Effector memory CD8-positive, alpha-beta T cell (primary cell): ENCODE data around the gene ARL3.
"Not testable (repeated sequence)": the region's sequence is repeated elsewhere in the genome, so short reads cannot be mapped to it uniquely, and the experiment has no call there.

Experiments
- ATAC-seq: fragments of 150-1000 bp; cut with Tn5 transposase; replicated peaks from 2 replicates; pipeline ENCODE4 v1.10.0; 2021; ENCODE audit warnings: mild to moderate bottlenecking, moderate library complexity
- DNase-seq, 3 experiments: peaks; one replicate each; pipeline ENCODE4 v3.0.0; 2021
- H3K27ac Mint-ChIP-seq, 2 donors: one replicate each; pipeline ENCODE4 v1.8.0; 2022; ENCODE audit warnings: mild to moderate bottlenecking in 2 of 2, mixed read lengths in 2 of 2, moderate library complexity in 2 of 2
- H3K27me3 Mint-ChIP-seq, 2 donors: one replicate each; pipeline ENCODE4 v1.8.0; 2022; ENCODE audit warnings: mixed read lengths in 2 of 2
- H3K36me3 Mint-ChIP-seq: one replicate; pipeline ENCODE4 v1.8.0; 2022; ENCODE audit warnings: mild to moderate bottlenecking, moderate library complexity, mixed read lengths; ENCODE audit not compliant: insufficient read depth
- H3K4me1 Mint-ChIP-seq, 2 donors: one replicate each; pipeline ENCODE4 v1.8.0; 2022; ENCODE audit warnings: low read depth in 2 of 2, mixed read lengths in 2 of 2
- H3K4me3 Mint-ChIP-seq, 2 donors: one replicate each; pipeline ENCODE4 v1.8.0; 2022; ENCODE audit warnings: mild to moderate bottlenecking in 2 of 2, mixed read lengths in 2 of 2, moderate library complexity in 2 of 2
- H3K9me3 Mint-ChIP-seq, 2 donors: one replicate each; pipeline ENCODE4 v1.8.0; 2022; ENCODE audit warnings: mixed read lengths in 2 of 2

Gene ARL3

DNA sequence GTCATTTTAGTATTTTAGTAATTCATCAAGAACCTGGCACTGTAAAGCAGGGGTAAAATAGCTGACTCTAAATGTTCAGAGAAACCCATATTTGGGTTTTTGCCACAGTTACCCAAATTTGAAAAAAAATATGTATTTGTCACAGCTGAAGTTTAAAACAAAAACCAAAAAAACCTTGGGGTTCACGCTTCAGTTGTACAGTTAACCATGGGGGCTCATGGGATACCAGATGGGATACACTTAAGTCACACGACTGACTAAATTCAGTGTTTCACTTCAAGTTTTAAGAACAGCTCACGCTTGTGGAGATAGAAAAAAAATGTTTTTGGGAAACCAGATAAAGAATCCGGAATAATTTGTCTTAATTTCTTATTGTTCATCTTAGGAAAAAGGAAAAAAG, 2.1 kb downstream of the ARL3 start:
- H3K27ac Mint-ChIP-seq, result peak overlapping the region; percentile 52 to 95
- peaks cover 19% of the 10 kb centered on the region for H3K36me3 Mint-ChIP-seq
- peak overlapping the region; percentile 87 to 92 for H3K4me3 Mint-ChIP-seq
- ATAC-seq (no peak), DNase-seq (no peak)
- H3K27me3 Mint-ChIP-seq, result no peaks in the 10 kb centered on the region
- peaks cover 28 to 29% of the 10 kb centered on the region in 2 donors for H3K4me1 Mint-ChIP-seq
- H3K9me3 Mint-ChIP-seq, result no peaks in the 10 kb centered on the region

- H3K36me3 Mint-ChIP-seq, result peaks cover 19% of the 10 kb centered on the region
- H3K27me3 Mint-ChIP-seq, result no peaks in the 10 kb centered on the region
- H3K4me3 Mint-ChIP-seq, result peak overlapping the region; percentile 6 to 92
- H3K27ac Mint-ChIP-seq, result peak overlapping the region; percentile 21 to 52
- ATAC-seq (no peak), DNase-seq (no peak)
- no peaks in the 10 kb centered on the region for H3K9me3 Mint-ChIP-seq
- peaks cover 22 to 27% of the 10 kb centered on the region in 2 donors for H3K4me1 Mint-ChIP-seq
Measured at GRCh38 chr10:102710609-102711008, 3.6 kb downstream of the ARL3 start.

DNA sequence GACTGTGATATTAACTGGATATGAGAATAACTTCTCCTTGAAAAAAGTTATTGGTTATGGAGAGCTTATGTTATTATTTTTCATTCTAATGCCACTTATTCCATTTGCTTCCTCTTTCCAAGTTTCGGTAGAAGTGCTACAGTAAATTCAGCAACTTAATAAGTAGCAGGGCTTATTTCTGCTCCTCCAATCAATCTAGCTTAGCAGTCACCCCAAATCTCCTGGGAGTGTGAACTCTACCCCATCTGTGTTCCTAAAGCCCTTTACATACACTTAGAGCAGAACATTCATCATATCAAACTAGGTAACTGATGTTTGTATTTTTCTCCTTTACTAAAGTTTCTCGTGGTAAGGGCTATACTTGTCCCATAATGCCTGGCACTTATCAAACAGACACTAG, 8.7 kb downstream of the ARL3 start:
- Mint-ChIP-seq H3K36me3 (peaks cover 9% of the 10 kb centered on the region), H3K4me3 (peak overlapping the region in 1 of 2 donors; percentile 52), H3K4me1 (peaks cover 8 to 12% of the 10 kb centered on the region in 2 donors), H3K27me3 (no peaks in the 10 kb centered on the region), H3K27ac (no peak overlapping the region), H3K9me3 (no peaks in the 10 kb centered on the region)
- no peak for DNase-seq
- ATAC-seq, result no peak

GRCh38 chr10:102704915-102705314, 9.3 kb downstream of the ARL3 start:
- Mint-ChIP-seq H3K36me3 (peaks cover 12% of the 10 kb centered on the region), H3K9me3 (no peaks in the 10 kb centered on the region), H3K4me3 (no peak overlapping the region), H3K27ac (no peak overlapping the region), H3K27me3 (no peaks in the 10 kb centered on the region), H3K4me1 (peaks cover 8% of the 10 kb centered on the region in 2 donors)
- ATAC-seq (no peak), DNase-seq (no peak)

DNA sequence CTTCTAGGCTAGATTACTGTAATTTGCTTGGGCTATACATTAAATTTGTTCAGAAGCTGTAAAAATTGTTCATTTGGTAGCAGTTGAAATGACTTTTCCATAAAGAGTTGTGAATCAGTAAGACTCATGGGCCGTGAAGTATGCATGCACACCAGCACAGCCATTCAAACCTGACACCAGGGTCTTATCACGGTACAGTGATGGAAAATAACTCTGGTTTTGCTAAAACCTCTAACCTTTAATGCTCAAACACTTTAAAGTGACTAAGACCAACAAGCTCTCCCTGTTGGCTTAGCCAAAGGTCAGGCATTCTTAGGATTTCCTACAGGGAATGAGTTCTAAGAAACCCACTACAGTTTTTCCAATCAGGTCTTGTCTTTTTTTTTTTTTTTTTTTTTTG, 11.5 kb downstream of the ARL3 start:
- no peak overlapping the region for H3K27ac Mint-ChIP-seq
- DNase-seq (no peak), ATAC-seq (no peak)
- peaks cover 18% of the 10 kb centered on the region for H3K36me3 Mint-ChIP-seq
- no peak overlapping the region for H3K4me3 Mint-ChIP-seq
- H3K27me3 Mint-ChIP-seq, result no peaks in the 10 kb centered on the region
- peaks cover 8% of the 10 kb centered on the region in 2 donors for H3K4me1 Mint-ChIP-seq
- no peaks in the 10 kb centered on the region for H3K9me3 Mint-ChIP-seq

GRCh38 chr10:102701796-102702195, 12.4 kb downstream of the ARL3 start:
- no peaks in the 10 kb centered on the region for H3K9me3 Mint-ChIP-seq
- DNase-seq (no peak), ATAC-seq (no peak)
- H3K4me3 Mint-ChIP-seq, result no peak overlapping the region
- H3K36me3 Mint-ChIP-seq, result peaks cover 21% of the 10 kb centered on the region
- H3K27me3 Mint-ChIP-seq, result no peaks in the 10 kb centered on the region
- H3K27ac Mint-ChIP-seq, result no peak overlapping the region
- peaks cover under 1 to 5% of the 10 kb centered on the region in 2 donors for H3K4me1 Mint-ChIP-seq

DNA sequence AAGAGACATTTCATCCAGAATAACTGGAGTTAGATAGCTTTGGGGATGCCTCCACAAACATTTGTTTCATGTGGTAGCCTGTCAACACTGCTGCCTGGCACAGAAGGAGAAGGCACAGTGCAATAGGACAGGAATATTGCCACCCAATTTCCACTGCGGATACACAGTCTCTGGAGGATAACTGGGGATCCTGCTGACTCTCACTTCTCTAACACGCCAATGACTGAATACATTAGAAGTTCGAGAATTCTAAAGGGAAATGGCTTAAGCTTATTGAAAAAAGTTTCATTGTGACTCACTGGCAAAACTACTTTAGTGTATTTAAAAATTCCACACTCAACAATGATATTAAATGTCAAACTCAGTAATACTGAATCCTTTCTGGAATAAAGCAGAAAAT, 12.9 kb downstream of the ARL3 start:
- Mint-ChIP-seq H3K4me1 (peaks cover 0 to 5% of the 10 kb centered on the region in 2 donors), H3K27ac (no peak overlapping the region), H3K27me3 (no peaks in the 10 kb centered on the region), H3K36me3 (peaks cover 21% of the 10 kb centered on the region), H3K4me3 (no peak overlapping the region), H3K9me3 (no peaks in the 10 kb centered on the region)
- DNase-seq (no peak), ATAC-seq (no peak)

GRCh38 chr10:102698894-102699293, 15.3 kb downstream of the ARL3 start:
- Mint-ChIP-seq H3K4me3 (no peak overlapping the region), H3K27me3 (no peaks in the 10 kb centered on the region), H3K9me3 (no peaks in the 10 kb centered on the region), H3K27ac (no peak overlapping the region), H3K4me1 (no peaks in the 10 kb centered on the region), H3K36me3 (peaks cover 25% of the 10 kb centered on the region)
- ATAC-seq, result no peak
- DNase-seq, result no peak

- Mint-ChIP-seq H3K4me3 (no peak overlapping the region), H3K27ac (no peak overlapping the region), H3K4me1 (no peaks in the 10 kb centered on the region), H3K27me3 (no peaks in the 10 kb centered on the region), H3K36me3 (peaks cover 27% of the 10 kb centered on the region), H3K9me3 (no peaks in the 10 kb centered on the region)
- no peak for DNase-seq
- ATAC-seq, result no peak
Measured at GRCh38 chr10:102696736-102697135, 17.5 kb downstream of the ARL3 start.

DNA sequence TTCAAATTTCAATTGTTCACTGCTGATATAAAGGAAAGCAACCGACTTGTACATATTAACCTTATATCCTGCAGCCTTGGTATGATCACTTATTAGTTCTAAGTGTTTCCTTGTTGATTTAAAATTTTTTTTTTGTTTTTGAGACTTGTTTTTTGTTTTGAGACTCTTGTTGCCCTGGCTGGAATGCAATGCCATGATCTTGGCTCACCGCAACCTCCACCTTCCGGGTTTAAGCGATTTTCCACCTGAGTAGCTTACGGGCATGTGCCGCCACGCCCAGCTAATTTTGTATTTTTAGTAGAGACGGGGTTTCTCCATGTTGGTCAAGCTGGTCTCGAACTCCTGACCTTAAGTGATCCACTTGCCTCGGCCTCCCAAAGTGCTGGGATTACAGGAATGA, 18.8 kb downstream of the ARL3 start:
- not testable (repeated sequence) for H3K4me1 Mint-ChIP-seq, H3K27ac Mint-ChIP-seq, H3K27me3 Mint-ChIP-seq, DNase-seq, ATAC-seq, H3K9me3 Mint-ChIP-seq, H3K4me3 Mint-ChIP-seq
- peaks cover 21% of the 10 kb centered on the region for H3K36me3 Mint-ChIP-seq

DNA sequence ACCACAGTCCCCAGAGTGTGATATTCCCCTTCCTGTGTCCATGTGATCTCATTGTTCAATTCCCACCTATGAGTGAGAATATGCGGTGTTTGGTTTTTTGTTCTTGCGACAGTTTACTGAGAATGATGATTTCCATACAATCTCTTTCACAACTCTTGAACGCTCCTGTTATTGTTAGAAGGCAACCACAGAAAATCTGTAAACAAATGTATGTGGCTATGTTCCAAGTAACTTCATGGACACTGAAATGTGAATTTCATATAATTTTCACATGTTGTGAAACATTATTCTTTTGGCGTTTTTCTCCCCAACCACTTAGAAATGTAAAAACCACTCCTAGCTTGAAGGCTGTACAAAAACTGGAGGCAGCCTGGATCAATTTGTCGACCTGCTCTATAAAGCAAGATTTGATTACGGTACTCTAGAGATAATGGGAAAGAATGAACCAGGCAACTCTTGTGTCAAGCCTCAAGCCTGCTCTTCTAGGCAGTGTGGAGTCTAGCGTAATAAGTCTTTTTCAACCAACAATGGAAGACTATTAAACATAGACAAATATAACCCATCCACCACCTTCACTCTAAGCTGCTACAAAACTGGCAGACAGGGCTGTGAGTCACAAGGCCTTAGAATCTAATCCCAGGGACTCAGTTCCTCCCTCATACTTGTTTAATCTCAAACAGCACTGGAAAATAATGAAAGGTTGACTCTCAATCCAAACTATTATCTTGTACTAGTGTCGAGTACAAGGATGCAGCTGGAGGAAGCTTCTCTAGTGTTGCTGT, 22.7 kb downstream of the ARL3 start:
- Mint-ChIP-seq H3K27ac (peak overlapping the region in 1 of 2 donors; percentile 20), H3K4me1 (no peaks in the 10 kb centered on the region), H3K9me3 (no peaks in the 10 kb centered on the region), H3K4me3 (no peak overlapping the region), H3K27me3 (no peaks in the 10 kb centered on the region), H3K36me3 (peaks cover 6% of the 10 kb centered on the region)
- DNase-seq (no peak), ATAC-seq (no peak)

GRCh38 chr10:102683736-102684135, 30.5 kb downstream of the ARL3 start:
- H3K4me3 Mint-ChIP-seq, result no peak overlapping the region
- peaks cover 4 to 5% of the 10 kb centered on the region in 2 donors for H3K4me1 Mint-ChIP-seq
- H3K36me3 Mint-ChIP-seq, result peaks cover 15% of the 10 kb centered on the region
- peak overlapping the region in 1 of 2 donors; percentile 26 for H3K27ac Mint-ChIP-seq
- no peak for DNase-seq
- H3K27me3 Mint-ChIP-seq, result no peaks in the 10 kb centered on the region
- ATAC-seq, result no peak
- H3K9me3 Mint-ChIP-seq, result no peaks in the 10 kb centered on the region

DNA sequence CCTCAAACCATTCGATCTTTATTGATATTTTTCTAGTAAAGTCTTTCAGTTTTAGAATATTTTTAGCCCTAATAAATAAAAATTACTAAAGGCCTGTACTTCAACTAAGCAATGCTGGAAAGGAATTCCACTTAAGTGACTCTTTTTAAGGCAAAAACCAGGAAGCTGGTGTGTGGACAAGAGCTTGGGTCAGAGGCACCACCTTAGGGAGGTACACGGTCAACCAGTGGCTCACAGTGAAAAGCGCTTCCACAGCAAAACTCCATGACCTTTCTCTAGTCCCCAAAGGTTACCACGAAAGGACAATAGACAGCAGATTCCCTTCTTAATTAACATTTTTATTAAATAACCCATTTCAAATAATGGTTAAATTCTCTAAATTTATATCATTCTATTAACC, 31.2 kb downstream of the ARL3 start:
- H3K36me3 Mint-ChIP-seq, result peaks cover 15% of the 10 kb centered on the region
- H3K4me3 Mint-ChIP-seq, result no peak overlapping the region
- no peaks in the 10 kb centered on the region for H3K9me3 Mint-ChIP-seq
- peaks cover 4 to 5% of the 10 kb centered on the region in 2 donors for H3K4me1 Mint-ChIP-seq
- no peaks in the 10 kb centered on the region for H3K27me3 Mint-ChIP-seq
- peak overlapping the region in 1 of 2 donors; percentile 26 for H3K27ac Mint-ChIP-seq
- no peak for DNase-seq
- no peak for ATAC-seq

DNA sequence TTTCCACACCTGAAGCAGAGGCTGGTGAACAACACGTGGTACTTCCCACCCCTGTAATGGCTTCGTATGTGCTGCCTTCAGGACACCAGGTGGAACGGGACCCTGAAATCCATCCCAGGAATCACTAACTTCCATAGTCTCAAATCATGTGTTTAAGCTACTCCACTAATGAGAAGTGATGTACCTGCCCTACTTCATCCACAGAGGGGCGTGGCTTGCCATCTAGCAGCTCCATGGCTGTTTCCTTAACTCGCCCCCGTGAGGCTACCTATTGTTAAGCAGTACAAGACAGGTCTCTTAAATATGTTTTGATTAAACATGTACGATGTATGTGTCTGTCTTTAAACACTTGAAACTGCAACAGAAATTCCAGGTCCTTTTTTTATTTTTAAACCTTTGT, 31.8 kb downstream of the ARL3 start:
- Mint-ChIP-seq H3K27ac (peak overlapping the region in 1 of 2 donors; percentile 63), H3K4me1 (peaks cover 4 to 5% of the 10 kb centered on the region in 2 donors), H3K9me3 (no peaks in the 10 kb centered on the region), H3K36me3 (peaks cover 15% of the 10 kb centered on the region), H3K4me3 (no peak overlapping the region), H3K27me3 (no peaks in the 10 kb centered on the region)
- ATAC-seq (no peak), DNase-seq (no peak)
